IMR-90 (cell line): ENCODE data around the gene ABTB2. TPM values are rescaled to one million over a fixed set of nuclear protein-coding genes. Genes with fewer than 3 reads are reported as not detected.

Experiments
- ATAC-seq: fragments of 200-7000 bp; cut with Tn5 transposase; 2 replicates; pipeline ENCODE4 v1.9.1; 2020; ENCODE audit warnings: low read depth, mild to moderate bottlenecking, moderate library complexity
- BruUV-seq: library from RNA; stranded (reverse); fragments of 400-500 nt; replicated peaks from 2 replicates; lab custom pipeline; 2021; lab: Mats Ljungman, UMichigan
- CTCF ChIA-PET: fragments of 300-600 bp; formaldehyde crosslinking; extraction: SDS; loops from one replicate; lab custom pipeline; 2021; ENCODE audit warnings: antibody characterized with exemption; lab: Yijun Ruan, JAX
- POLR2A ChIA-PET: fragments of 300-600 bp; sonication (Branson Sonifier 250); formaldehyde crosslinking; loops from one replicate; lab custom pipeline; 2022; ENCODE audit warnings: antibody characterized with exemption; ENCODE audit not compliant: unreplicated experiment; lab: Charles Lee
- DNase-seq: peaks from one replicate; pipeline ENCODE4 v3.0.0; 2013
- H2AFZ ChIP-seq: replicated peaks from 2 replicates; pipeline ENCODE3; 2013; ENCODE audit warnings: low read length, mild to moderate bottlenecking; ENCODE audit not compliant: poor library complexity
- H2AK5ac ChIP-seq: 2 replicates; pipeline ENCODE4 v1.6.1; 2013; ENCODE audit warnings: low read depth, low read length, inconsistent platforms
- H2AK9ac ChIP-seq: replicated peaks from 2 replicates; pipeline ENCODE3; 2013; ENCODE audit warnings: mild to moderate bottlenecking, low read depth, low read length, moderate library complexity; ENCODE audit not compliant: poor library complexity
- H2BK120ac ChIP-seq: 2 replicates; pipeline ENCODE4 v1.6.1; 2013; ENCODE audit warnings: low read depth, low read length, inconsistent platforms
- H2BK15ac ChIP-seq: 3 replicates; pipeline ENCODE4 v1.6.1; 2013; ENCODE audit warnings: low read depth, low read length, inconsistent platforms
- H2BK20ac ChIP-seq: 2 replicates; pipeline ENCODE4 v1.6.1; 2013; ENCODE audit warnings: low read depth, mild to moderate bottlenecking, inconsistent platforms, low read length, moderate library complexity
- H2BK5ac ChIP-seq: 2 replicates; pipeline ENCODE4 v1.6.1; 2013; ENCODE audit warnings: mild to moderate bottlenecking, low read depth, low read length, inconsistent platforms; ENCODE audit not compliant: poor library complexity, severe bottlenecking
- H3K14ac ChIP-seq: replicated peaks from 2 replicates; pipeline ENCODE4 v1.6.1; 2013; ENCODE audit warnings: low read depth, low read length, inconsistent platforms
- H3K18ac ChIP-seq: 2 replicates; pipeline ENCODE4 v1.6.1; 2013; ENCODE audit warnings: low read depth, low read length, control low read depth
- H3K23ac ChIP-seq: 2 replicates; pipeline ENCODE4 v1.6.1; 2013; ENCODE audit warnings: low read depth, low read length, inconsistent platforms
- H3K27ac ChIP-seq: 2 replicates; pipeline ENCODE4 v1.5.1; 2013; ENCODE audit warnings: mild to moderate bottlenecking, control low read depth, low read length; ENCODE audit not compliant: insufficient read depth
- H3K27me3 ChIP-seq: 2 replicates; pipeline ENCODE4 v1.6.1; 2013; ENCODE audit warnings: low read length; ENCODE audit not compliant: control insufficient read depth, insufficient read depth
- H3K36me3 ChIP-seq: 2 replicates; pipeline ENCODE4 v1.6.1; 2013; ENCODE audit warnings: low read length, mixed read lengths; ENCODE audit not compliant: control insufficient read depth, insufficient read depth
- H3K4ac ChIP-seq: 2 replicates; pipeline ENCODE4 v1.6.1; 2013; ENCODE audit warnings: low read depth, low read length, inconsistent platforms
- H3K4me1 ChIP-seq: 2 replicates; pipeline ENCODE4 v1.6.1; 2013; ENCODE audit warnings: low read length, mixed read lengths; ENCODE audit not compliant: control insufficient read depth, insufficient read depth
- H3K4me2 ChIP-seq: 2 replicates; pipeline ENCODE4 v1.6.1; 2013; ENCODE audit warnings: low read depth, mild to moderate bottlenecking, control low read depth, low read length, moderate library complexity
- H3K4me3 ChIP-seq: 2 replicates; pipeline ENCODE4 v1.5.1; 2013; ENCODE audit warnings: low read depth, mild to moderate bottlenecking, control low read depth, low read length, moderate library complexity; ENCODE audit not compliant: insufficient read depth
- H3K56ac ChIP-seq: 2 replicates; pipeline ENCODE4 v1.6.1; 2013; ENCODE audit warnings: low read length, inconsistent platforms; ENCODE audit not compliant: insufficient read depth; ENCODE audit errors: extremely low read depth
- H3K79me1 ChIP-seq, 2 experiments: 2 replicates each; pipeline ENCODE4 v1.6.1; 2013; ENCODE audit warnings: low read length in 2 of 2, inconsistent platforms in 1 of 2, low read depth in 1 of 2
- H3K9ac ChIP-seq: 2 replicates; pipeline ENCODE4 v1.6.1; 2013; ENCODE audit warnings: low read depth, low read length, control low read depth
- H3K9me1 ChIP-seq: 2 replicates; pipeline ENCODE4 v1.6.1; 2013; ENCODE audit warnings: low read length, inconsistent platforms; ENCODE audit not compliant: insufficient read depth
- H3K9me3 ChIP-seq: 2 replicates; pipeline ENCODE4 v1.6.1; 2013; ENCODE audit warnings: low read length; ENCODE audit not compliant: control insufficient read depth, insufficient read depth
- H4K20me1 ChIP-seq: 2 replicates; pipeline ENCODE4 v1.6.1; 2013; ENCODE audit warnings: low read length, inconsistent platforms; ENCODE audit not compliant: insufficient read depth
- H4K5ac ChIP-seq: 2 replicates; pipeline ENCODE4 v1.6.1; 2013; ENCODE audit warnings: mild to moderate bottlenecking, low read depth, low read length, control low read depth
- H4K8ac ChIP-seq, 2 experiments: 2 replicates each; pipeline ENCODE4 v1.6.1; 2013; ENCODE audit warnings: low read depth in 2 of 2, low read length in 2 of 2, control low read depth in 1 of 2, inconsistent platforms in 1 of 2
- H4K91ac ChIP-seq: 2 replicates; pipeline ENCODE4 v1.6.1; 2013; ENCODE audit warnings: low read depth, low read length, inconsistent platforms; ENCODE audit not compliant: insufficient read depth
- NFE2L2 ChIP-seq: fragments of 150-350 bp; IDR thresholded peaks from 2 replicates; pipeline ENCODE4 v1.6.1; 2016; ENCODE audit warnings: low read depth, mild to moderate bottlenecking, low read length
- RAD21 ChIP-seq: IDR thresholded peaks from 2 replicates; pipeline ENCODE4 v1.6.1; 2012; ENCODE audit warnings: low read length, improper control_type of control experiment
- RFX5 ChIP-seq: IDR thresholded peaks from 2 replicates; pipeline ENCODE4 v1.8.0; 2012; ENCODE audit warnings: low read depth, mild to moderate bottlenecking, low read length, moderate library complexity
- WGBS, 2 experiments: methylation state at CpG; one replicate each; pipeline versions ENCODE4 v1.1.5 to v1.1.7; 2013; ENCODE audit warnings: missing lambda C conversion rate in 2 of 2; ENCODE audit not compliant: insufficient read length in 1 of 2; ENCODE audit errors: extremely low coverage in 2 of 2; 5-methylcytosine and 5-hydroxymethylcytosine counted together
- dilution Hi-C: fragments of 300-500 bp; cut with HindIII; formaldehyde crosslinking; loops from one replicate; pipeline ENCODE4 v1.14.3; 2018; ENCODE audit warnings: low sequenced_read_pairs; ENCODE audit not compliant: unreplicated experiment
- in situ Hi-C: fragments of 300-500 bp; cut with MboI; formaldehyde crosslinking; loops from 3 replicates; pipeline ENCODE4 v1.14.3; 2019; ENCODE audit warnings: low sequenced_read_pairs, inconsistent platforms, mixed read lengths
- intact Hi-C: fragments of 100-400 bp; cut with micrococcal nuclease; formaldehyde crosslinking; loops from 2 replicates; pipeline ENCODE4 v1.10.0; 2022
- polyA plus RNA-seq, 3 experiments: library from polyadenylated mRNA; depleted of rRNA; stranded (reverse); fragments of >200 nt; gene quantifications; 2 replicates each; pipeline ENCODE4 v1.2.3, GENCODE V29; 2012; ENCODE audit warnings: low replicate concordance in 1 of 3
- total RNA-seq: library from RNA; depleted of rRNA; stranded (reverse); fragments of >200 nt; gene quantifications from 2 replicates; pipeline ENCODE4 v1.2.3, GENCODE V29; 2012

Gene ABTB2
- total and polyA plus RNA-seq, 2 of the 4 experiments (the other 2 are of a cell fraction), result 0.18 to 2.0 TPM

- CTCF ChIA-PET, result no interaction called here
- no peak overlapping the region for H2BK120ac ChIP-seq
- H3K27me3 ChIP-seq, result no peaks in the 10 kb centered on the region
- ATAC-seq (no peak), DNase-seq (no peak)
- BruUV-seq, result no TSS peak
- H2BK15ac ChIP-seq, result no peak overlapping the region
- H4K91ac ChIP-seq, result no peak overlapping the region
- intact Hi-C loops, result no loop called here
- no peak overlapping the region for H4K8ac ChIP-seq
- no peak overlapping the region for H3K27ac ChIP-seq
- TF ChIP-seq RAD21, result no peak
- TF ChIP-seq NFE2L2, result no peak
- no peak for TF ChIP-seq RFX5
- H2AK9ac ChIP-seq, result no peak overlapping the region
- no peak overlapping the region for H3K14ac ChIP-seq
- no CpG with 5 or more reads among the region's 3 CpGs for WGBS, 2 experiments
- no peak overlapping the region for H3K4me2 ChIP-seq
- H3K79me1 ChIP-seq, result peaks cover 3 to 8% of the 10 kb centered on the region in 2 experiments; a peak in 3 of 4 replicates
- POLR2A ChIA-PET, result no interaction called here
- no peaks in the 10 kb centered on the region for H3K9me3 ChIP-seq
- H3K9me1 ChIP-seq, result no peaks in the 10 kb centered on the region; the same call in 1 of the 2 replicates
- in situ Hi-C loops, result no loop called here
- H3K4me3 ChIP-seq, result no peak overlapping the region
- H2BK5ac ChIP-seq, result no peak overlapping the region
- no peak overlapping the region for H3K4ac ChIP-seq
- no peak overlapping the region for H3K56ac ChIP-seq
- no peak overlapping the region for H3K18ac ChIP-seq
- H2BK20ac ChIP-seq, result no peak overlapping the region
- H4K20me1 ChIP-seq, result no peaks in the 10 kb centered on the region
- H4K5ac ChIP-seq, result no peak overlapping the region
- H3K4me1 ChIP-seq, result peaks cover 9% of the 10 kb centered on the region; the same call in 1 of the 2 replicates
- no peak overlapping the region for H2AFZ ChIP-seq
- peaks cover 33% of the 10 kb centered on the region for H3K36me3 ChIP-seq
- dilution Hi-C loops, result no loop called here
- no peak overlapping the region for H2AK5ac ChIP-seq
- no peak overlapping the region for H3K9ac ChIP-seq
- no peak overlapping the region for H3K23ac ChIP-seq
These were observed 229.0 kb downstream of the ABTB2 start for GRCh38 chr11:34128824-34129223.
